Lung (tissue), 12 donors: ENCODE results near the gene CTLA4. TPM values are rescaled to one million over a fixed set of nuclear protein-coding genes. Genes with fewer than 3 reads are reported as not detected.

Experiments used
- ATAC-seq: fragments of 200-7000 bp; cut with Tn5 transposase; one replicate; pipeline ENCODE4 v1.9.1; 2020; ENCODE audit warnings: moderate number of reproducible peaks; ENCODE audit not compliant: insufficient read depth, low FRiP score
- DNase-seq, 3 donors: peaks; one replicate each; pipeline ENCODE4 v3.0.0-alpha.2; 2013 to 2017
- H3K27ac ChIP-seq, 2 donors: one replicate each; pipeline ENCODE4 v1.5.1; 2013; ENCODE audit warnings: mild to moderate bottlenecking in 2 of 2, moderate library complexity in 2 of 2, control low read depth in 1 of 2, inconsistent platforms in 1 of 2, low read depth in 1 of 2, low read length in 1 of 2
- H3K27me3 ChIP-seq, 3 donors: one replicate each; pipeline ENCODE4 v1.5.1; 2013; ENCODE audit warnings: low read length in 2 of 3; ENCODE audit not compliant: control insufficient read depth in 3 of 3, insufficient read depth in 3 of 3
- H3K36me3 ChIP-seq, 4 donors: one replicate each; pipeline ENCODE4 v1.5.1; 2013; ENCODE audit warnings: low read length in 4 of 4, mild to moderate bottlenecking in 1 of 4, moderate library complexity in 1 of 4; ENCODE audit not compliant: control insufficient read depth in 4 of 4, insufficient read depth in 4 of 4
- H3K4me1 ChIP-seq, 5 donors: one replicate each; pipeline ENCODE4 v1.5.1; 2013; ENCODE audit warnings: low read length in 5 of 5, mild to moderate bottlenecking in 2 of 5, moderate library complexity in 1 of 5; ENCODE audit not compliant: control insufficient read depth in 5 of 5, insufficient read depth in 5 of 5
- H3K4me3 ChIP-seq: one replicate; pipeline ENCODE4 v1.5.1; 2013; ENCODE audit warnings: mild to moderate bottlenecking, control low read depth, moderate library complexity
- H3K9ac ChIP-seq, 2 donors: one replicate each; pipeline ENCODE4 v1.5.1; 2013; ENCODE audit warnings: low read length in 2 of 2, control low read depth in 1 of 2; ENCODE audit not compliant: insufficient read depth in 1 of 2
- H3K9me3 ChIP-seq, 4 donors: one replicate each; pipeline ENCODE4 v1.5.1; 2013; ENCODE audit warnings: low read length in 3 of 4, mild to moderate bottlenecking in 1 of 4, moderate library complexity in 1 of 4; ENCODE audit not compliant: control insufficient read depth in 4 of 4, insufficient read depth in 3 of 4
- CTCF ChIP-seq: IDR thresholded peaks from 2 replicates; pipeline ENCODE4 v1.5.1; 2012; ENCODE audit warnings: mild to moderate bottlenecking; ENCODE audit errors: control extremely low read depth, extremely low read depth
- WGBS, 2 donors: extraction: QIAGEN DNeasy Blood & Tissue Kit; methylation state at CpG; one replicate each; pipeline ENCODE4 v1.1.7; 2013; 5-methylcytosine and 5-hydroxymethylcytosine counted together
- polyA plus RNA-seq, 2 donors: library from polyadenylated mRNA; stranded (reverse); fragments of 200-250 nt; gene quantifications; one replicate each; pipeline ENCODE4 v1.2.1, GENCODE V29; 2013
- total RNA-seq, 2 donors: library from RNA; depleted of rRNA in 1 of 2; stranded (reverse); fragments of >200 nt in 1 of 2; gene quantifications; one replicate each; pipeline ENCODE4 v1.2.1, GENCODE V29; 2014 to 2021
- donor health status: control.
- donor health status: control.
- donor health status: Bipolar disorder and iron deficiency.
- donor health status: healthy.
- donor health status: DM: yes; HTN: yes; CAD: no.

Gene CTLA4
- total and polyA plus RNA-seq, 4 donors, result 0.10 to 3.9 (median 1.4) TPM

GRCh38 chr2:203916756-203917155 lies 49.2 kb downstream of the CTLA4 start:
- no peaks in the 10 kb centered on the region for H3K9me3 ChIP-seq
- ATAC-seq, result no peak
- no peaks in the 10 kb centered on the region for H3K36me3 ChIP-seq
- H3K9ac ChIP-seq, result no peak overlapping the region
- DNase-seq, result no peak
- no peak overlapping the region for H3K4me3 ChIP-seq
- no peaks in the 10 kb centered on the region for H3K27me3 ChIP-seq
- H3K4me1 ChIP-seq, result peaks cover 0 to 21% (median 0%) of the 10 kb centered on the region in 5 donors
- TF ChIP-seq CTCF, result no peak
- H3K27ac ChIP-seq, result no peak overlapping the region

- Histone ChIP-seq H3K9ac (no peak overlapping the region), H3K36me3 (no peaks in the 10 kb centered on the region), H3K4me3 (no peak overlapping the region), H3K4me1 (peaks cover 0 to 21% (median 0%) of the 10 kb centered on the region in 5 donors), H3K27ac (no peak overlapping the region), H3K9me3 (no peaks in the 10 kb centered on the region), H3K27me3 (no peaks in the 10 kb centered on the region)
- peak; percentile 71 to 84 (median 72) for DNase-seq
- TF ChIP-seq CTCF, result no peak
- ATAC-seq, result no peak
- 61 to 68% methylated on average over 7 of the region's 7 CpGs for WGBS, 2 donors
Measured at GRCh38 chr2:203918264-203918663, 50.7 kb downstream of the CTLA4 start.

GRCh38 chr2:203918839-203919238 lies 51.3 kb downstream of the CTLA4 start:
- Histone ChIP-seq H3K27me3 (no peaks in the 10 kb centered on the region), H3K4me1 (peaks cover 0 to 21% (median 0%) of the 10 kb centered on the region in 5 donors), H3K9ac (no peak overlapping the region), H3K9me3 (no peaks in the 10 kb centered on the region), H3K36me3 (no peaks in the 10 kb centered on the region), H3K27ac (no peak overlapping the region), H3K4me3 (no peak overlapping the region)
- no peak for TF ChIP-seq CTCF
- WGBS, 2 donors, result 88 to 90% methylated on average over 3 of the region's 3 CpGs
- DNase-seq (no peak), ATAC-seq (no peak)

Other genes with a start within 250 kb of the CTLA4 start
- gene CD28, start 161.1 kb upstream of the CTLA4 start, total RNA-seq, result 1 to 10 TPM; 1.0 to 3.0 TPM
- gene CD28, start 161.1 kb upstream of the CTLA4 start, polyA plus RNA-seq, result under 1 TPM; 0.14 to 0.84 TPM
- 1 to 10 TPM in 1 of 2 donors, under 1 TPM in 1; 0.83 to 3.1 TPM for gene ICOS, start 69.0 kb downstream of the CTLA4 start, total RNA-seq
- under 1 TPM; 0.49 to 0.69 TPM for gene ICOS, start 69.0 kb downstream of the CTLA4 start, polyA plus RNA-seq